K562 (cell line): ENCODE data around the gene THEMIS. TPM values are rescaled to one million over a fixed set of nuclear protein-coding genes. Genes with fewer than 3 reads are reported as not detected.

Experiments
- ATAC-seq: fragments of 200-7000 bp; cut with Tn5 transposase; 3 replicates; pipeline ENCODE4 v1.9.1; 2020; ENCODE audit warnings: moderate library complexity
- BruUV-seq: library from RNA; stranded (reverse); fragments of 400-500 nt; replicated peaks from 2 replicates; lab custom pipeline; 2021; lab: Mats Ljungman, UMichigan
- CTCF ChIA-PET: fragments of 300-600 bp; formaldehyde crosslinking; extraction: SDS; loops from one replicate; lab custom pipeline; 2021; ENCODE audit warnings: low intra/inter-chr PET ratio; lab: Yijun Ruan, JAX
- POLR2A ChIA-PET: fragments of 300-600, 350-650 bp; sonication (Branson Sonifier 250); formaldehyde crosslinking; extraction: SDS; loops from one replicate; lab custom pipeline; 2021; ENCODE audit warnings: antibody characterized with exemption, inconsistent platforms; lab: Yijun Ruan, JAX
- DNase-seq, 4 experiments: peaks; one replicate each; pipeline versions ENCODE4 v3.0.0 to v3.0.0-alpha.2; 2011 to 2018; ENCODE audit warnings: low spot score in 3 of 4, mixed read lengths in 3 of 4; ENCODE audit errors: extremely low read depth in 1 of 4
- FAIRE-seq: peaks from 2 replicates; lab custom pipeline; 2011; peaks lifted over from hg19 to GRCh38; lab: Jason Lieb, UNC
- H2AFZ ChIP-seq: 2 replicates; pipeline ENCODE4 v1.6.0; 2011; ENCODE audit warnings: low read depth, low read length, control low read depth, inconsistent platforms
- H3K27ac ChIP-seq: fragments of 200-600 bp; 3 replicates; pipeline ENCODE4 v1.8.0; 2011; ENCODE audit warnings: low read depth, mild to moderate bottlenecking, control low read depth, inconsistent platforms, low read length, moderate library complexity, mixed read lengths; ENCODE audit errors: extremely low read depth
- H3K27me3 ChIP-seq, 2 experiments: fragments of 300-600 bp in 1 of 2; 2 replicates in 1 of 2; 3 replicates in 1 of 2; pipeline versions ENCODE4 v1.6.0 to v1.8.0; 2011; ENCODE audit warnings: inconsistent platforms in 2 of 2, low read length in 2 of 2, mild to moderate bottlenecking in 1 of 2, mixed read lengths in 1 of 2, moderate library complexity in 1 of 2; ENCODE audit not compliant: control insufficient read depth in 2 of 2, insufficient read depth in 2 of 2
- H3K36me3 ChIP-seq: fragments of 300-600 bp; 3 replicates; pipeline ENCODE4 v1.8.0; 2011; ENCODE audit warnings: mild to moderate bottlenecking, low read length, inconsistent platforms; ENCODE audit not compliant: control insufficient read depth, insufficient read depth
- H3K4me1 ChIP-seq, 2 experiments: fragments of 200-600 bp in 1 of 2; replicated peaks in 1 of 2; 2 replicates in 1 of 2; 3 replicates in 1 of 2; pipeline versions ENCODE4 v1.5.1 to v1.8.0; 2011; ENCODE audit warnings: inconsistent platforms in 2 of 2, low read length in 2 of 2, mild to moderate bottlenecking in 1 of 2, mixed read lengths in 1 of 2, moderate library complexity in 1 of 2; ENCODE audit not compliant: control insufficient read depth in 2 of 2, insufficient read depth in 2 of 2
- H3K4me2 ChIP-seq: 2 replicates; pipeline ENCODE4 v1.6.1; 2011; ENCODE audit warnings: low read length, control low read depth, inconsistent platforms, mixed read lengths; ENCODE audit not compliant: insufficient read depth
- H3K4me3 ChIP-seq: fragments of 200-600 bp; sonication (generic), shearing (Covaris generic); 2 replicates; pipeline ENCODE4 v1.5.1; 2016; ENCODE audit warnings: control low read depth, inconsistent platforms
- H3K79me2 ChIP-seq: fragments of 200-600 bp; 3 replicates; pipeline ENCODE4 v1.8.0; 2011; ENCODE audit warnings: low read length, inconsistent platforms; ENCODE audit not compliant: control insufficient read depth, insufficient read depth
- H3K9ac ChIP-seq, 2 experiments: 2 replicates each; pipeline versions ENCODE4 v1.6.0 to v1.6.1; 2011; ENCODE audit warnings: low read depth in 2 of 2, low read length in 2 of 2, control low read depth in 1 of 2, inconsistent platforms in 1 of 2, mild to moderate bottlenecking in 1 of 2, mixed read lengths in 1 of 2; ENCODE audit not compliant: insufficient read depth in 1 of 2
- H3K9me1 ChIP-seq: one replicate; pipeline ENCODE4 v1.6.0; 2011; ENCODE audit warnings: inconsistent platforms, mild to moderate bottlenecking, low read length, moderate library complexity; ENCODE audit not compliant: control insufficient read depth, insufficient read depth
- H3K9me3 ChIP-seq: replicated peaks from 2 replicates; pipeline ENCODE4 v1.5.1; 2011; ENCODE audit warnings: low read depth, low read length, inconsistent platforms; ENCODE audit not compliant: control insufficient read depth, insufficient read depth
- H4K20me1 ChIP-seq: replicated peaks from 2 replicates; pipeline ENCODE4 v1.6.1; 2011; ENCODE audit warnings: low read length, inconsistent platforms, mixed read lengths; ENCODE audit not compliant: control insufficient read depth, insufficient read depth
- C11orf30 ChIP-seq: fragments of 450-650 bp; IDR thresholded peaks from 2 replicates; pipeline ENCODE4 v1.6.1; 2016; ENCODE audit warnings: low read depth, mild to moderate bottlenecking
- CHD2 ChIP-seq: IDR thresholded peaks from 2 replicates; pipeline ENCODE4 v1.6.1; 2011; ENCODE audit warnings: low read depth, low read length
- FOXP1 ChIP-seq: sonication (generic); formaldehyde crosslinking; IDR thresholded peaks from 2 replicates; pipeline ENCODE4 v1.8.0; 2022; ENCODE audit warnings: mild to moderate bottlenecking, missing genetic modification reagents
- GTF2A2 ChIP-seq: IDR thresholded peaks from 2 replicates; pipeline ENCODE4 v1.6.1; 2016; ENCODE audit warnings: mild to moderate bottlenecking, missing genetic modification characterization, missing compliant biosample characterization
- IRF1 ChIP-seq: sonication (generic); formaldehyde crosslinking; IDR thresholded peaks from 2 replicates; pipeline ENCODE4 v1.8.0; 2022; ENCODE audit warnings: missing genetic modification reagents, mild to moderate bottlenecking, borderline replicate concordance
- STAG1 ChIP-seq: sonication (generic); formaldehyde crosslinking; IDR thresholded peaks from 2 replicates; pipeline ENCODE4 v1.5.0; 2020; ENCODE audit warnings: missing genetic modification reagents, borderline replicate concordance
- SUPT5H ChIP-seq: fragments of 450-650 bp; IDR thresholded peaks from 2 replicates; pipeline ENCODE4 v1.6.1; 2016
- TBP ChIP-seq: optimal IDR thresholded peaks from 2 replicates; pipeline ENCODE3; 2011; ENCODE audit warnings: low read depth, low read length, improper control_type of control experiment
- U2AF1 ChIP-seq: fragments of 200-400 bp; formaldehyde crosslinking; optimal IDR thresholded peaks from 2 replicates; pipeline ENCODE3; 2017; ENCODE audit warnings: mild to moderate bottlenecking, low read depth, low read length, moderate library complexity
- XRCC3 ChIP-seq: fragments of 450-650 bp; IDR thresholded peaks from 2 replicates; pipeline ENCODE4 v1.6.1; 2017; ENCODE audit warnings: mild to moderate bottlenecking, moderate library complexity
- ZBTB8A ChIP-seq: fragments of 450-650 bp; IDR thresholded peaks from 2 replicates; pipeline ENCODE4 v1.6.1; 2018; ENCODE audit warnings: mild to moderate bottlenecking, moderate library complexity; ENCODE audit not compliant: partially characterized antibody
- ZNF121 ChIP-seq: sonication (generic); formaldehyde crosslinking; conservative IDR thresholded peaks from 2 replicates; pipeline ENCODE4 v1.8.0; 2022; ENCODE audit warnings: missing genetic modification reagents
- ZNF280A ChIP-seq: fragments of 450-650 bp; IDR thresholded peaks from 2 replicates; pipeline ENCODE4 v1.6.1; 2018; ENCODE audit warnings: mild to moderate bottlenecking, low read depth; ENCODE audit not compliant: partially characterized antibody
- ZNF3 ChIP-seq: fragments of 250-450 bp; sonication (Bioruptor Pico); IDR thresholded peaks from 2 replicates; pipeline ENCODE4 v1.5.0; 2021; ENCODE audit warnings: mild to moderate bottlenecking, moderate library complexity
- ZNF655 ChIP-seq: fragments of 250-450 bp; sonication (Bioruptor Pico); IDR thresholded peaks from 2 replicates; pipeline ENCODE4 v1.5.0; 2021
- in situ Hi-C: fragments of 300-500 bp; cut with MboI; formaldehyde crosslinking; loops from 4 replicates; pipeline ENCODE4 v1.15.0; 2018; ENCODE audit warnings: inconsistent platforms, mixed read lengths
- intact Hi-C: fragments of 100-400 bp; cut with micrococcal nuclease; formaldehyde crosslinking; loops from 2 replicates; pipeline ENCODE4 v1.14.2; 2022
- polyA plus RNA-seq, 8 experiments: library from polyadenylated mRNA; depleted of rRNA in 4 of 8; stranded (reverse) in 5 of 8; unstranded in 3 of 8; fragments of >200 nt; fragmentation: Nextera tagmentation in 2 of 8; fragmentation: Illumina TruSeq in 1 of 8; extraction: Ambion mirVana in 2 of 8; extraction: Trizol in 1 of 8; gene quantifications; 2 replicates each; pipeline versions ENCODE4 v1.2.1 to v1.2.3, GENCODE V29; 2011 to 2014; ENCODE audit warnings: inconsistent platforms in 1 of 8, missing spikeins in 1 of 8
- total RNA-seq, 7 experiments: library from RNA; depleted of rRNA in 6 of 7; stranded (reverse); fragments of >200 nt in 6 of 7; fragmentation: Illumina TruSeq in 2 of 7; extraction: Trizol in 2 of 7; gene quantifications; 2 replicates each; pipeline versions ENCODE4 v1.2.1 to v1.2.3, GENCODE V29; 2011 to 2021; ENCODE audit warnings: low replicate concordance in 1 of 7

Gene THEMIS
- total and polyA plus RNA-seq, 9 of the 15 experiments (the other 6 are each of a cell fraction or from before 2014, with no cell fraction given): 0.09 TPM; not detected in 8

DNA sequence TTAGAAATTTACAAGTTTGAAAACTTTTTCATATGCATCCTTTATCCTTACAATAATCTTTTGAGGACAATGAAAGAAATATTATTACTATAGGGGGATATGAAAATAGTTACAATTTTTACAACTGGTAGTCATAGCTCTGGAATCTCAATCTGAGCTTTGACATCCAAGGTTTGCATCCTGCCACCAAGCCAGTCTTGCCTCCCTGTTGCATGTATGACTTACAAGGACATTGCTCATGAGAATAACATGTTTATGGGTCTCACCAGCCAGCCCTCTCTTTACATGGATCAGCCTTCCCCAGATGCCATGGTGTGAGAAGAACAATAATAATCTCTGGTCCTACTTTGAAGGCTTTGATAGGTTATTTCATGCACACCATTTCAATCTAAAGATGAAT, 67.5 kb downstream of the THEMIS start:
- H3K4me1 ChIP-seq: no peaks in the 10 kb centered on the region
- no peak overlapping the region for H3K4me2 ChIP-seq
- in situ Hi-C loops: no loop called here
- intact Hi-C loops: no loop called here
- BruUV-seq: no TSS peak
- H3K27me3 ChIP-seq: no peaks in the 10 kb centered on the region
- no peaks in the 10 kb centered on the region for H3K36me3 ChIP-seq
- no peak overlapping the region for H3K27ac ChIP-seq
- FAIRE-seq (no peak), DNase-seq (no peak), ATAC-seq (no peak)
- H3K9me1 ChIP-seq: no peaks in the 10 kb centered on the region
- no peak overlapping the region for H2AFZ ChIP-seq
- H3K4me3 ChIP-seq: no peak overlapping the region
- no peaks in the 10 kb centered on the region for H3K9me3 ChIP-seq
- TF ChIP-seq SUPT5H: no peak
- TF ChIP-seq IRF1 (CRISPR knock-in tag): no peak
- TF ChIP-seq C11orf30: no peak
- TF ChIP-seq TBP: no peak
- TF ChIP-seq FOXP1 (CRISPR knock-in tag): no peak
- no peak for TF ChIP-seq STAG1 (CRISPR knock-in tag)
- TF ChIP-seq ZNF3: no peak
- TF ChIP-seq XRCC3: no peak
- TF ChIP-seq GTF2A2 (tag): no peak
- no peak for TF ChIP-seq U2AF1
- TF ChIP-seq ZBTB8A: no peak
- no peak for TF ChIP-seq ZNF121 (CRISPR knock-in tag)
- TF ChIP-seq ZNF655 (CRISPR knock-in tag): no peak
- TF ChIP-seq ZNF280A: no peak
- TF ChIP-seq CHD2: no peak
- H3K9ac ChIP-seq: no peak overlapping the region
- CTCF ChIA-PET: no interaction called here
- POLR2A ChIA-PET: no interaction called here
- no peaks in the 10 kb centered on the region for H3K79me2 ChIP-seq
- H4K20me1 ChIP-seq: no peaks in the 10 kb centered on the region
